A673 (cell line): ENCODE data around the gene ACOXL.

Experiments
- CTCF ChIP-seq: fragments of 300-800, 200-600 bp; sonication (generic); conservative IDR thresholded peaks from 2 replicates; pipeline ENCODE4 v1.5.1; 2017; ENCODE audit warnings: low read depth, mild to moderate bottlenecking, antibody characterized with exemption, low read length, moderate library complexity, mixed read lengths
- EZH2 ChIP-seq: fragments of 200-600 bp; sonication (generic); IDR thresholded peaks from 2 replicates; pipeline ENCODE4 v1.6.1; 2017; ENCODE audit warnings: borderline replicate concordance, low read depth, mild to moderate bottlenecking, mixed read lengths, antibody characterized with exemption, low read length; ENCODE audit not compliant: poor library complexity, severe bottlenecking

GRCh38 chr2:111061191-111061590 lies 328.8 kb downstream of the ACOXL start:
- TF ChIP-seq CTCF (no peak), EZH2 (no peak)
